Pancreas (tissue), 10 donors: Measurements from ENCODE around the gene NT5DC1. TPM values are rescaled to one million over a fixed set of nuclear protein-coding genes. Genes with fewer than 3 reads are reported as not detected.
"Not testable (repeated sequence)": the region's sequence is repeated elsewhere in the genome, so short reads cannot be mapped to it uniquely, and the experiment has no call there.

Experiments
- ATAC-seq, 4 donors: fragments of 200-7000 bp; cut with Tn5 transposase; one replicate each; pipeline versions ENCODE4 v1.8.0 to v1.9.1; 2020; ENCODE audit warnings: mild to moderate bottlenecking in 4 of 4, moderate library complexity in 4 of 4
- DNase-seq, 6 donors: peaks; one replicate each; pipeline ENCODE4 v3.0.0-alpha.2; 2020
- FAIRE-seq: peaks from 2 replicates; lab custom pipeline; 2012; peaks lifted over from hg19 to GRCh38; lab: Jason Lieb, UNC
- H3K27ac ChIP-seq, 4 donors: fragments of 200-600 bp; sonication (generic); 1 replicate in 3 of 4; 2 replicates in 1 of 4; pipeline versions ENCODE4 v1.5.0 to v1.8.0; 2020
- H3K27me3 ChIP-seq, 4 donors: fragments of 200-600 bp; one replicate each; pipeline ENCODE4 v1.8.0; 2021
- H3K36me3 ChIP-seq, 3 donors: fragments of 200-600 bp; sonication (generic) in 1 of 3; one replicate each; pipeline versions ENCODE4 v1.5.0 to v1.8.0; 2020 to 2021
- H3K4me1 ChIP-seq, 3 donors: fragments of 200-600 bp; one replicate each; pipeline ENCODE4 v1.8.0; 2021
- H3K4me3 ChIP-seq, 4 donors: fragments of 200-600 bp; sonication (generic) in 2 of 4; one replicate each; pipeline versions ENCODE4 v1.5.0 to v1.8.0; 2020 to 2021
- H3K9me3 ChIP-seq, 4 donors: fragments of 200-600 bp; one replicate each; pipeline ENCODE4 v1.8.0; 2021
- WGBS, 2 donors: extraction: QIAGEN DNeasy Blood & Tissue Kit; methylation state at CpG; one replicate each; pipeline ENCODE4 v1.1.7; 2013; 5-methylcytosine and 5-hydroxymethylcytosine counted together
- intact Hi-C, 3 donors: fragments of 100-400 bp; cut with DNase I; formaldehyde crosslinking; loops; one replicate each; pipeline versions ENCODE4 v1.11.1 to v1.14.2; 2022
- polyA plus RNA-seq, 2 donors: library from polyadenylated mRNA; stranded (reverse); fragments of 200-250 nt; gene quantifications; one replicate each; pipeline ENCODE4 v1.2.3, GENCODE V29; 2013
- total RNA-seq, 6 donors: library from RNA; stranded (reverse); fragmentation: NEBNext Ultra II Directional in 4 of 6; extraction: Animal tissue kit (Norgen Biotek cat#: 25700) in 4 of 6; gene quantifications; one replicate each; pipeline versions ENCODE4 v1.2.1 to v1.2.4, GENCODE V29; 2021 to 2023
- TF ChIP-seq, protein P1 (sequence below), 4 donors: fragments of 200-600 bp; sonication (generic) in 3 of 4; IDR thresholded peaks; one replicate each; pipeline versions ENCODE4 v1.5.0 to v1.8.0; 2021; ENCODE audit warnings: antibody characterized with exemption in 4 of 4
- donor health status: healthy with polysubstance abuse.
- donor health status: DM: no; HTN: no; CAD: no; lungs with moderate emphysema.
- donor health status: DM: no; HTN: no; CAD: no.
- donor health status: control.
- donor health status: control.
- donor health status: Bipolar disorder and iron deficiency.
- donor health status: DM: yes; HTN: yes; CAD: no.
- donor health status: DM: no; HTN: no; CAD: no.
- donor health status: DM: no; HTN: no; CAD: no.
- donor health status: DM: yes; HTN: yes; CAD: no.

The NT5DC1 gene
- total and polyA plus RNA-seq, 8 donors, result 4.4 to 28.3 (median 20.4) TPM

DNA sequence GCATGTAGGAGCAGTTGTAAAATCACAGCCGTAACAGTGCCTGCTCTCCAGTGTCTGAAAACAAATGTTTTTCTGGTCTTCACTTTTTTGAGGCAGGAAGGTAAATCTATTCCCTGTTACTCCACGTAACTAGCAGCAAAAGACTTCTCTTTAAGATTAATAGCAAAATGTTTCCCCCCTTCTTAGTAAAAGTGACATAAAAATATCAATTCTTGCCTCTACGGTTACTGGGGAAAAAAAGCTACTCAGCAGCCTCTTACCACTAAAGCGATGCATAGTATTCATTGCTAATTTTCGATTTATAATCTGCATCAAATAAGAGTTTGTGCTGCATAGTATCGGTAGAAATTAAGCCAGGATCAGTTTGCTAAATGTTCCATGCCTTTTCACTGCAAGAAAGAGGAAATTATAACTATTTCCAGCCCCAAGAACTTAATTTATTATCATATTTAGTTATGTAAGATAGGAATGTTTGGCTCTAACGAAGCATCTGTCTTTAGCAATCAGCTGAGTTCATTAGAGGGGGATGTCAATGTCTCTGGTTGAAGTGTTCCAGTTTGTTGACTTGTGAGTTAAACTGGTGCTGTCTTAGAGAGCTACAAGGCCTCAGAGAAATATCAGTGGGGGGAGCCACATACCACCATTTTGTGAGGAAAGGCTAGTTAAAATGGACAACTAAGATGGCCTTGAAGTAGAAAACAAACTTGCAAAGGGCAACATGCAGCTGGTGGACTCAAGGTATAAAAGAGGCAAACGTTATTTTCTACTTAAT lies 179.7 kb downstream of the NT5DC1 start:
- TF ChIP-seq, protein P1, sequence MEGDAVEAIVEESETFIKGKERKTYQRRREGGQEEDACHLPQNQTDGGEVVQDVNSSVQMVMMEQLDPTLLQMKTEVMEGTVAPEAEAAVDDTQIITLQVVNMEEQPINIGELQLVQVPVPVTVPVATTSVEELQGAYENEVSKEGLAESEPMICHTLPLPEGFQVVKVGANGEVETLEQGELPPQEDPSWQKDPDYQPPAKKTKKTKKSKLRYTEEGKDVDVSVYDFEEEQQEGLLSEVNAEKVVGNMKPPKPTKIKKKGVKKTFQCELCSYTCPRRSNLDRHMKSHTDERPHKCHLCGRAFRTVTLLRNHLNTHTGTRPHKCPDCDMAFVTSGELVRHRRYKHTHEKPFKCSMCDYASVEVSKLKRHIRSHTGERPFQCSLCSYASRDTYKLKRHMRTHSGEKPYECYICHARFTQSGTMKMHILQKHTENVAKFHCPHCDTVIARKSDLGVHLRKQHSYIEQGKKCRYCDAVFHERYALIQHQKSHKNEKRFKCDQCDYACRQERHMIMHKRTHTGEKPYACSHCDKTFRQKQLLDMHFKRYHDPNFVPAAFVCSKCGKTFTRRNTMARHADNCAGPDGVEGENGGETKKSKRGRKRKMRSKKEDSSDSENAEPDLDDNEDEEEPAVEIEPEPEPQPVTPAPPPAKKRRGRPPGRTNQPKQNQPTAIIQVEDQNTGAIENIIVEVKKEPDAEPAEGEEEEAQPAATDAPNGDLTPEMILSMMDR (IDR thresholded peaks at IDR 0.05), result no peak
- H3K4me1 ChIP-seq, result peaks cover 0 to 39% (median 10%) of the 10 kb centered on the region in 3 donors
- peak overlapping the region; percentile 59 to 98 (median 86) for H3K4me3 ChIP-seq
- FAIRE-seq (no peak), DNase-seq (no peak), ATAC-seq (no peak)
- no peaks in the 10 kb centered on the region for H3K9me3 ChIP-seq
- H3K27ac ChIP-seq, result peak overlapping the region; percentile 91 to 99 (median 98)
- intact Hi-C loops, result loop anchor here in 1 of 3 donors (10.0 kb wide), 1 partner anchor 274 kb away; the partner anchor contains the start of gene CALHM4
- peaks cover 0 to 4% (median 0%) of the 10 kb centered on the region in 3 donors for H3K36me3 ChIP-seq
- no peaks in the 10 kb centered on the region for H3K27me3 ChIP-seq
- WGBS, 2 donors, result 4% methylated on average over 8 of the region's 8 CpGs

DNA sequence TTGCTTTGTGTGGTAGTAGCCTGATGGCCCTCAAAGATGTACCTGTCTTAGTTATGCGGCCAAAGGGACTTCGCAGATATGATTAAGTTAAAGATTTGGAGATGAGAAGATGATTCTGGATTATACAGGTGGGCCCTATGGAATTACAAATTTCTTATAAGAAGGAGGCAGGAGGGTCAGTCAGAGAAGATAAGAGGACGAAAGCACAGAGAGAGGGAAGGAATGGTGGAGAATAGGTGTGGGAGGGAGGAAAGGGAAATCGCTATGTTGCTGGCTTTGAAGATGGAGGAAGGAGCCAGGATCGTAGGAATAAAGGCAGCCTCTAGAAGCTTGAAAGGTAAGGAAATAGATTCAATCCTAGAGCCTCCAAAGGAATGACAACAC lies 180.3 kb downstream of the NT5DC1 start:
- ATAC-seq (no peak), DNase-seq (no peak), FAIRE-seq (no peak)
- peaks cover 0 to 33% (median 10%) of the 10 kb centered on the region in 3 donors for H3K4me1 ChIP-seq
- no peaks in the 10 kb centered on the region for H3K27me3 ChIP-seq
- H3K27ac ChIP-seq, result peak overlapping the region in 1 of 4 donors; percentile 91
- 79 to 92% methylated on average over 5 of the region's 5 CpGs for WGBS, 2 donors
- TF ChIP-seq, protein P1 (IDR thresholded peaks at IDR 0.05), result no peak
- no peaks in the 10 kb centered on the region for H3K9me3 ChIP-seq
- intact Hi-C loops, result loop anchor here in 1 of 3 donors (10.0 kb wide), 1 partner anchor 274 kb away; the partner anchor contains the start of gene CALHM4
- H3K36me3 ChIP-seq, result peaks cover 0 to 4% (median 0%) of the 10 kb centered on the region in 3 donors
- H3K4me3 ChIP-seq, result peak overlapping the region in 2 of 4 donors; percentile 76 to 95

GRCh38 chr6:116282698-116283097 lies 182.0 kb downstream of the NT5DC1 start:
- intact Hi-C loops, result loop anchor here in 1 of 3 donors (10.0 kb wide), 1 partner anchor 272 kb away; the partner anchor contains the start of gene CALHM4
- Histone ChIP-seq H3K27ac (no peak overlapping the region), H3K4me3 (no peak overlapping the region), H3K4me1 (peaks cover 0 to 17% (median 3%) of the 10 kb centered on the region in 3 donors), H3K36me3 (peaks cover 0 to 4% (median 0%) of the 10 kb centered on the region in 3 donors), H3K9me3 (no peaks in the 10 kb centered on the region), H3K27me3 (no peaks in the 10 kb centered on the region)
- DNase-seq (no peak), FAIRE-seq (no peak), ATAC-seq (no peak)
- TF ChIP-seq, protein P1 (IDR thresholded peaks at IDR 0.05), result no peak
- WGBS, 2 donors, result 78 to 83% methylated on average over 2 of the region's 2 CpGs

DNA sequence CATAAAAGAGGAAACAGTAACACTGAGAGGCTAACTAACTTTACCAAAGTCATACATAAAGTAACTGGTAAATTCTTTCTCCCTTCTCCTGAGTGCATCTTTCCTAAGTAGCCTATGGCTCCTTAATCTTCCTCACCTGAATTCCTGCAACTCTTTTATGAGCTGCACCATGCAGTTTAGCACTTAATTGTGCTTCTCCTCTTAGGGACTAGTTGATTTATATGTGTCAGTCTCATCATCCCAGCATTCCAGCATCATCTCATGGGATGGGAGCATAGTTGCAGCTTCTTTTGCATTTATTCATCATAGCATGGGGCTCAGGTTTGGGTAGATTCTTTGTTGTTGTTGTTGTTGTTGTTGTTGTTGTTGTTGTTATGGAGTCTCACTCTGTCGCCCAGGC lies 182.5 kb downstream of the NT5DC1 start:
- DNase-seq (no peak), FAIRE-seq (no peak), ATAC-seq (no peak)
- no peaks in the 10 kb centered on the region for H3K27me3 ChIP-seq
- TF ChIP-seq, protein P1 (IDR thresholded peaks at IDR 0.05), result no peak
- intact Hi-C loops, result loop anchor here in 1 of 3 donors (10.0 kb wide), 1 partner anchor 272 kb away; the partner anchor contains the start of gene CALHM4
- H3K4me1 ChIP-seq, result peaks cover 0 to 12% (median 3%) of the 10 kb centered on the region in 3 donors
- WGBS, 2 donors, result 68 to 100% methylated on average over 1 of the region's 1 CpG
- H3K36me3 ChIP-seq, result peaks cover 0 to 1% (median 0%) of the 10 kb centered on the region in 3 donors
- no peak overlapping the region for H3K4me3 ChIP-seq
- no peak overlapping the region for H3K27ac ChIP-seq
- H3K9me3 ChIP-seq, result no peaks in the 10 kb centered on the region

GRCh38 chr6:116284984-116285383 lies 184.3 kb downstream of the NT5DC1 start:
- intact Hi-C loops, result loop anchor here in 1 of 3 donors (10.0 kb wide), 1 partner anchor 270 kb away; the partner anchor contains the start of gene CALHM4
- not testable (repeated sequence) for H3K27ac ChIP-seq, H3K4me3 ChIP-seq, ATAC-seq, DNase-seq, FAIRE-seq, H3K9me3 ChIP-seq, H3K36me3 ChIP-seq, H3K27me3 ChIP-seq, H3K4me1 ChIP-seq
- 85 to 98% methylated on average over 4 of the region's 4 CpGs for WGBS, 2 donors
